Neural progenitor cell (in vitro differentiated cells): ENCODE results near the gene SLC25A11.

ENCODE experiments used
- CTCF ChIP-seq: fragments of 200-600 bp; sonication (generic); IDR thresholded peaks from 2 replicates; pipeline ENCODE4 v1.5.1; 2017; ENCODE audit warnings: antibody characterized with exemption, mild to moderate bottlenecking
- EZH2 ChIP-seq: fragments of 200-600 bp; sonication (generic); IDR thresholded peaks from 2 replicates; pipeline ENCODE4 v1.6.1; 2017; ENCODE audit warnings: antibody characterized with exemption, mild to moderate bottlenecking, moderate library complexity

DNA sequence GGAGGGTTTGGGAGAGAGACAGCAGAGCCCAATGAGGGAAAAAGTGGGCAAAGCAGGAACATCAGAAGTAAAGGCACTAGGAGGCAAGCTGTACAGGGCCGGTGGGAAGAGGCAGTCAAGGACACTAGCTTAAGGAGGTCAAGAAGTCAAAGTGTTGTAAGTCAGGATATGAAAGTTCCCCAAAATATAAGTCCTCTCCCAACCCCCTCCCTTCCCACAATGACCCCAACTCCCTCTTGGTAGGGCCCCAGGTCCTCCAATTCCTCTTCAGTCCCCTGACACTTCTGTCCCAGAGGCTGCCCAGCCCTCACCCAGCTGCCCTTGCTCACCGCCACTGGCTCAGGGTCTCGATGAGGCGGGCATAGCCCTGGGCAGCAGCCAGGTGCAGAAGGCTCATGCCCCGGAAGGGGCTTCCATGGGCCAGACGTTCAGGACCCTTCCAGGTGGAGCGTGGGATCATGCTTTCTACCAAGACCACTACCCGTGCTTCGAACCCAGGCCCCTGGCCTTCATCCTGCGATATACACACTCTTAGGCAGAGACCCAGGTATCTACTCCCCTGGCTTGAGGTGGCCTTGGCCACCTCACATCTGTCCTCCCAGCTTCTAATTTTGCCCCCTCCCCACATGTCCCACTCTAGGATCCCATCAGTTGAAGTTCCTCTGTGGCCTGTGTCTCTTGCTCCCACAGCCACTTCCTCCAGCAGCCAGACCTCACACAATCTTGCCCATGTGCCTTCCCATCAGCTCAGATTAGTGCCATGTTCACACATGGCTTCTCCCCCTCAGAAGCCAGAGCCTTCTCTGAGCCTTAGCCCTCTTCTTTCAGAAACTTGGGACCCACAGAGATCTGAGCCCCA is 33.6 kb upstream of the SLC25A11 start:
- no peak for TF ChIP-seq CTCF
- no peak for TF ChIP-seq EZH2
